ENCODE data around the gene ERCC1.
A peak's percentile ranks its signal among the peaks of the same experiment; 100 is the strongest.

Gene ERCC1

DNA sequence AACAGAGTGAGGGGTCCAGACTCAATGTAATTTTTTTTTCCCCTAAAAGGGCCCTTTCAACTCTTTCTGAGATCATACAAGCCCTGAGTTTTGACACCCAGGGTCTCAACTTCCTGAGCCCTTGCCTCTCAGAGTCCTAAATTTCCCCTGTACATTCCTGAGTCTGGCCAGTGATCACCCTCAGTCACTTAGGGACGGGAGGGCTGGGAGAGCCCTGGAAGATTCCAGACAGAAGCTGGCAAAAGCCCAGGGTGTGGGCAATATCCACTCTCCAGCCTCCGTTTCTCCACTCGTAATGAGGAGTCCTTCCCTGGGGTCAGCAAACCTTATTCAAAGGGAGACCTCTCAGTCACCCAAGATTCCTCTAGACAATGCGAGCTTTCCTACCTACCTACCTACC, 20.4 kb downstream of the ERCC1 start:
- in situ Hi-C loops (cut with MboI; ENCODE audit: low pct_unique_long_range_greater_than_20kb, low sequenced_read_pairs, unreplicated experiment), result no loop called here
- TF ChIP-seq, protein P1, sequence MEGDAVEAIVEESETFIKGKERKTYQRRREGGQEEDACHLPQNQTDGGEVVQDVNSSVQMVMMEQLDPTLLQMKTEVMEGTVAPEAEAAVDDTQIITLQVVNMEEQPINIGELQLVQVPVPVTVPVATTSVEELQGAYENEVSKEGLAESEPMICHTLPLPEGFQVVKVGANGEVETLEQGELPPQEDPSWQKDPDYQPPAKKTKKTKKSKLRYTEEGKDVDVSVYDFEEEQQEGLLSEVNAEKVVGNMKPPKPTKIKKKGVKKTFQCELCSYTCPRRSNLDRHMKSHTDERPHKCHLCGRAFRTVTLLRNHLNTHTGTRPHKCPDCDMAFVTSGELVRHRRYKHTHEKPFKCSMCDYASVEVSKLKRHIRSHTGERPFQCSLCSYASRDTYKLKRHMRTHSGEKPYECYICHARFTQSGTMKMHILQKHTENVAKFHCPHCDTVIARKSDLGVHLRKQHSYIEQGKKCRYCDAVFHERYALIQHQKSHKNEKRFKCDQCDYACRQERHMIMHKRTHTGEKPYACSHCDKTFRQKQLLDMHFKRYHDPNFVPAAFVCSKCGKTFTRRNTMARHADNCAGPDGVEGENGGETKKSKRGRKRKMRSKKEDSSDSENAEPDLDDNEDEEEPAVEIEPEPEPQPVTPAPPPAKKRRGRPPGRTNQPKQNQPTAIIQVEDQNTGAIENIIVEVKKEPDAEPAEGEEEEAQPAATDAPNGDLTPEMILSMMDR (IDR thresholded peaks at IDR 0.05; ENCODE audit: extremely low read depth, insufficient read depth, missing control alignments), result no peak
- no peak for DNase-seq (ENCODE audit: low spot score)

DNA sequence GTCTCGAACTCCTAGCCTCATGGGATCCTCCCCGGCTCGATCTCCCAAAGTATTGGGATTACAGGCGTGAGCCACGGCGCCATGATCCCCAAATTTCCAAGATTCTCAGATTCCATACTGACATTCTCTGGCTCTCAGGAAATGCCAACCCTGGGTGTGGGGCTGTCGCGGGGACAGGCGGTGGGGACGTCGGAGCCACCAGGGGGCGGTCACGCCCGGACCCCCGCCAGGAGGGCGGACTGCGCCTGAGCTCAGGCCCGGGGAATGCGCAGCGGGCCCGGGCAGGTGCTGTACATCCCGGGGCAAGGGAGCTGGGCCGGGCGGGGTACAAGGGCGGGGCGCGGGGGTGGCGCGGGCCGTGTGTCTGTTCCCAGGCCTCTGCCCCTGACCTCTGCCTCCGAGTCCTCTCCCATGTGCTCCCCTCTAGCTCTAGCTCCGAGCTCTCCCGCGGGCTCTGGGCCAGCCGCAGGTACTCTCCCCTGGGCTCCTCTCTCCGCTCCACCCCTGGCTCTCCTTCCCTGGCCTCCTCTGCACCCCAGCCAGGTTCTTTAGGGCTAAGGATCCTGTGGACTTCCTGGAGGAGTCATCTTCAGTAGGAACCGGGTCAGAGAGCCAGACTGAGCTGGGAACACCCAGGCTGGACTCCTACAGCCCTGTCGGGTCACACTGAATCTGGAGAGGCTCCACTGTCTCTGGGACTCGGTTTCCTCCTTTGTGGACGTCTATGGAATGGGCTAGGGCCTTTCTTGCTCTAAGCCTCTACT, 21.2 kb downstream of the ERCC1 start:
- in situ Hi-C loops (cut with MboI; ENCODE audit: low pct_unique_long_range_greater_than_20kb, low sequenced_read_pairs, unreplicated experiment), result no loop called here
- peak; percentile 73 for DNase-seq (ENCODE audit: low spot score)
- TF ChIP-seq, protein P1 (IDR thresholded peaks at IDR 0.05; ENCODE audit: extremely low read depth, insufficient read depth, missing control alignments), result peak; percentile 72

DNA sequence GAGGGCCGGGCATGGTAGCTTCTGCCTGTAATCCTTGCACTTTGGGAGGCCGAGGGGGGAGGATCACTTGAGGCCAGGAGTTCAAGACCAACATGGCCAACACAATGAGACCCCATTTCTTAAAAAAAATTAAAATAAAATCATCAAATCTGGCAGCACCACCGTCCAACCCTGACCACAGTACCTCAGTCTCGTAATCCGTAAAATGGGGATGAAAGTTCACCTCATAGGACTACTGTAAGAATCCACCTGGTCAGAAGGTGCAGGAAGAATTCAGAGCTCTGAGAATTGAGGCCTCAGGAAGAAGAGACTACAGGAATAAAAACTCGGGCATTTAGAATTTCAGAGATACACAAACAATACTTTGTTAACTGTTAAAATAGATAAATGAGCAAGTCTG, 21.9 kb downstream of the ERCC1 start:
- in situ Hi-C loops (cut with MboI; ENCODE audit: low pct_unique_long_range_greater_than_20kb, low sequenced_read_pairs, unreplicated experiment), result no loop called here
- TF ChIP-seq, protein P1 (IDR thresholded peaks at IDR 0.05; ENCODE audit: extremely low read depth, insufficient read depth, missing control alignments), result no peak
- no peak for DNase-seq (ENCODE audit: low spot score)

DNA sequence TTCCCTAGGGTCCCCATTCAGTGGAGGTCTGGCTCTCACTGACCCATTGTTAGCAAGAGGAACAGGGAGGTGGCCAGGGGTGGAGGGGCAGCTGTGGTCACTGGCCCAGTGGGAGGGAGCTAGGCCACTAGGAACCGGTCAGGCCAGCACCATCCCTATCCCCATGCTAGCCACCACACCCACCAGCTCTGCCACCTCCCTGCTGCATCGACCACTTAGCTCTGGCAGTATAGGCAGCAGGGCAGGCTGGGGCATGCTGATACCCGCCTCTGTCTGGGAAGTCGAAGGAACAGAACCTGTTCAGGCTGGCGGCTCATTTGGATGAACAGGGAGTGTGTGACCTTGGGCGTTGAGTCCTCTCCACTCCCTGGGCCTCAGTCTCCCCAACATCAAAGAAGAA, 23.5 kb downstream of the ERCC1 start:
- DNase-seq (ENCODE audit: low spot score), result no peak
- in situ Hi-C loops (cut with MboI; ENCODE audit: low pct_unique_long_range_greater_than_20kb, low sequenced_read_pairs, unreplicated experiment), result no loop called here
- TF ChIP-seq, protein P1 (IDR thresholded peaks at IDR 0.05; ENCODE audit: extremely low read depth, insufficient read depth, missing control alignments), result no peak

DNA sequence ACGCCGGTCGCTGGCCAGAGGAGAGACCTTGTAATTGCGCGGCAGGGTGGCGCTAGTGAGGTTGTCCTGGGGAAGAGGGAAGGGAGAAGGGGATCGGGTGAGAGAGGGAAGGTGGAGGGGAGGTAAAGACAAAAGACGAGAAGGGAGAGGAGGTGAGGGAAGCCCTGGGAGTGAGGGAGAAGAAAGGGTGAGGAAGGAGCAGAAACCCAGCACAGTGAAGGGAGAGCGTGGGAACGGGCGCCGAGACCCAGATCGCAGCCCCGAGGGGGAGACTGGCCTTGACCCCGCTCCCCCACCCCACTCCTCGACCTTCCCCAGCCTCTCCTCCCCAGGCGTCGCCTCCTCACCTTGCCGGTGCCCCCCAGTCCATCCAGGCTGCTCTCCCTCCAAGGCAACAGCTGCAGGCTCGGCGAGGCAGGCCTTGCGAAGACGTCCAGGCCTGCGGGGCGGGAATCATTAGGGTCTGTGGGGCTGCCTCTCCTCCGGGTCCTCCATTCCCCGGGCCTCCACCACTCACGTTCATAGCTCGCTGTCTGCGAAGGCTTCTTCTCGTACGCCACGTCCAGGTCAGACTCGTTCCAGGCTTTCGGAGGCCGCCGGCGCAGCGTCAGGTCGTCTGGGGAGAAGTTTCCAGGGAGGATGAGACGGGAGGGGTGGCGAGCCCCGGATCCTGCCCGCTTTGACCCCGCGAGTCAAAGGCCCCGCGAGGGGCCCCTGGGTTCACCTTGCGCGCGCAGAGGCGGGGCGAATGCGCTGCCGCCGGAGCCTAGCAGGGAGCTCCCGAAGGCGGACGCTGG, 27.7 kb downstream of the ERCC1 start:
- peak; percentile 12 for DNase-seq (ENCODE audit: low spot score)
- TF ChIP-seq, protein P1 (IDR thresholded peaks at IDR 0.05; ENCODE audit: extremely low read depth, insufficient read depth, missing control alignments), result peak; percentile 34
- in situ Hi-C loops (cut with MboI; ENCODE audit: low pct_unique_long_range_greater_than_20kb, low sequenced_read_pairs, unreplicated experiment), result no loop called here

DNA sequence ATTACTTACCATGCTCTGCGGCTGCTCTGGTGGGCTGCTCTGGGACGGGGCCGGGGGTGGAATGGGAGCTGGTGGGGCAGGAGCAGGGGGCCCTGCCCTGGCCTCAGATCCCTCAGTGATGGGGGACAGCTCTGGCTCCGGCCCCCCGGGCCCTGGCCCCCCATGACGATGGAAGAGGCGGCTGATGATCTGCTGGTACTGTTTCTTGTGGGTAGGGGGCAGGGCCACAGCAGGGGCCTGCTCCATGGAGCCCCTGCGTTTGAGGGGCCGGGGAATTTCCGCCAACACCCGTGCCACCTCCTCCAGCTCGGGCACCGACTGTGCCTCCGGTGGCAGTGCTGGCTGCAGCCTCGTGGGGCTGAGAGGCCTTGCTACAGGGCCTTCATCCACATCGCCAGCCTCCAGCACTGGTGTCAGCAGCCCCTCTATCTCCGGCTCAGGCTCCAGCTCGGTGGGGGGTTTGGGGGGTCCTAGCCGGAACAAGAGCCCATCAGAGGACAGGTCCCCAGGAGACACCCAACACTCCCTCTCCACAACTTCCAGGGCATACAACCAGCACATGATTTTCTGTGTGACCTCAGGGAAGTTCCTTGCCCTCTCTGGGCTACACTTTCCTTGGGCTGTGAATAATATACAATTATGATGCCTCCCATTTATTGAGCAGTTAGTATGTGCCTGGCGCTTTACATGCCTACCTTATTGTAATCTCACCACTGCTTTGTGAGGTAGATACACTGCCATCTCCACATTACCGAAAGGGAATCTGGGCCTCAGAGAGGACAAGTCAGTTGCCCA, 31.6 kb downstream of the ERCC1 start:
- no peak for DNase-seq (ENCODE audit: low spot score)
- in situ Hi-C loops (cut with MboI; ENCODE audit: low pct_unique_long_range_greater_than_20kb, low sequenced_read_pairs, unreplicated experiment), result no loop called here
- TF ChIP-seq, protein P1 (IDR thresholded peaks at IDR 0.05; ENCODE audit: extremely low read depth, insufficient read depth, missing control alignments), result no peak

Data from GM13977 (cell line).